Stomach (tissue), 9 donors: ENCODE results near the gene CABLES1. TPM values are rescaled to one million over a fixed set of nuclear protein-coding genes. Genes with fewer than 3 reads are reported as not detected.
"Not testable (repeated sequence)": the region's sequence is repeated elsewhere in the genome, so short reads cannot be mapped to it uniquely, and the experiment has no call there.

Experiments
- DNase-seq, 2 donors: peaks; one replicate each; pipeline versions ENCODE4 v3.0.0 to v3.0.0-alpha.2; 2013 to 2019
- H3K27ac ChIP-seq, 5 donors: fragments of 200-600 bp in 4 of 5; sonication (generic) in 4 of 5; one replicate each; pipeline ENCODE4 v1.5.1; 2013 to 2019; ENCODE audit warnings: mild to moderate bottlenecking in 1 of 5, moderate library complexity in 1 of 5
- H3K27me3 ChIP-seq, 3 donors: fragments of 200-600 bp; sonication (generic); one replicate each; pipeline ENCODE4 v1.5.1; 2017 to 2019; ENCODE audit warnings: mixed run types in 1 of 3
- H3K36me3 ChIP-seq, 4 donors: fragments of 200-600 bp; sonication (generic); 1 replicate in 3 of 4; 2 replicates in 1 of 4; pipeline ENCODE4 v1.5.1; 2016 to 2019
- H3K4me1 ChIP-seq, 4 donors: fragments of 200-600 bp; sonication (generic); one replicate each; pipeline ENCODE4 v1.5.1; 2016 to 2019
- H3K4me3 ChIP-seq, 4 donors: fragments of 200-600 bp; sonication (generic) in 3 of 4; one replicate each; pipeline ENCODE4 v1.5.1; 2016 to 2019; ENCODE audit warnings: mild to moderate bottlenecking in 1 of 4
- H3K9me3 ChIP-seq, 4 donors: fragments of 200-600 bp; sonication (generic); one replicate each; pipeline ENCODE4 v1.5.1; 2016 to 2019
- EP300 ChIP-seq: sonication (generic); formaldehyde crosslinking; IDR thresholded peaks from one replicate; pipeline ENCODE4 v1.6.1; 2017; ENCODE audit warnings: antibody characterized with exemption
- POLR2A ChIP-seq, 4 donors: fragments of 450-650 bp; IDR thresholded peaks; one replicate each; pipeline ENCODE4 v1.6.1; 2016; ENCODE audit warnings: antibody characterized with exemption in 4 of 4, control low read depth in 2 of 4, mild to moderate bottlenecking in 1 of 4, moderate library complexity in 1 of 4
- POLR2AphosphoS5 ChIP-seq, 3 donors: sonication (generic); formaldehyde crosslinking; IDR thresholded peaks; one replicate each; pipeline ENCODE4 v1.6.1; 2016; ENCODE audit warnings: antibody characterized with exemption in 3 of 3
- WGBS, 5 donors: extraction: QIAGEN DNeasy Blood & Tissue Kit in 3 of 5; methylation state at CpG; one replicate each; pipeline versions ENCODE4 v1.1.5 to v1.1.7; 2013 to 2018; 5-methylcytosine and 5-hydroxymethylcytosine counted together
- intact Hi-C: fragments of 100-400 bp; cut with DNase I; formaldehyde crosslinking; loops from one replicate; pipeline ENCODE4 v1.15.1; 2023; ENCODE audit warnings: low total_unique reads
- polyA plus RNA-seq, 3 donors: library from polyadenylated mRNA; stranded (reverse); fragments of 200-250 nt; gene quantifications; one replicate each; pipeline ENCODE4 v1.2.3, GENCODE V29; 2013
- total RNA-seq, 5 donors: library from RNA; depleted of rRNA; stranded (reverse); fragments of >200 nt; gene quantifications; one replicate each; pipeline versions ENCODE4 v1.1.0 to v1.2.3, GENCODE V29; 2014 to 2016
- TF ChIP-seq, protein P1 (sequence below), 7 experiments: fragments of 450-650 bp in 4 of 7; fragments of 200-600 bp in 3 of 7; sonication (generic) in 3 of 7; IDR thresholded peaks; one replicate each; pipeline ENCODE4 v1.5.1; 2016 to 2019; ENCODE audit warnings: antibody characterized with exemption in 7 of 7, control low read depth in 2 of 7, mild to moderate bottlenecking in 1 of 7
- donor health status: healthy with polysubstance abuse.
- donor health status: Bipolar disorder and iron deficiency.
- donor health status: healthy.

Gene CABLES1
- total and polyA plus RNA-seq, 8 donors: 5.6 to 36.8 (median 18.2) TPM

DNA sequence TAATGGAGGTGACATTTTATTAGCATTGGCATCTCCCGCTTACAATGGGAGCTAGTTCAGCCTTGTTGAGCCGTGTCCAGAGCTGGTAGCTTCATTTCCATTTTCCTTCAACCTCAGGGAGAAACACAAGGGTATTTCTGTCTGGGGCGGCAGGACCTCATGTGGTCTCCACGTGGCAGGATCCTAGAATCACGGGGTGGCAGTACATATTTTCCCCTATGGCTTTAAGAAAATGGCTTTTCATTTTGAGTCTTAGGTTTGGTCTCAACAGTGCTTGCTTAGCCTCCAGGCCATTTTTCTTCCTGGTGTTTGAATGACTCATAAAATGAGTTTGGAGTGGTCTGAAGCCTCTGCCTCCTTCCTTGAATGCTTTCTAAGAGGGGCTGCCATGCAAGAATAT lies 20.3 kb downstream of the CABLES1 start:
- H3K4me1 ChIP-seq: peaks cover 0 to 7% (median 2%) of the 10 kb centered on the region in 4 donors
- no peaks in the 10 kb centered on the region for H3K36me3 ChIP-seq
- 68 to 87% (median 77%) methylated on average over 5 of the region's 5 CpGs for WGBS, 5 donors
- no peak overlapping the region for H3K4me3 ChIP-seq
- intact Hi-C loops: no loop called here
- TF ChIP-seq POLR2AphosphoS5 (IDR thresholded peaks at IDR 0.05): no peak
- no peaks in the 10 kb centered on the region for H3K9me3 ChIP-seq
- DNase-seq: no peak
- no peak overlapping the region for H3K27ac ChIP-seq
- H3K27me3 ChIP-seq: no peaks in the 10 kb centered on the region

DNA sequence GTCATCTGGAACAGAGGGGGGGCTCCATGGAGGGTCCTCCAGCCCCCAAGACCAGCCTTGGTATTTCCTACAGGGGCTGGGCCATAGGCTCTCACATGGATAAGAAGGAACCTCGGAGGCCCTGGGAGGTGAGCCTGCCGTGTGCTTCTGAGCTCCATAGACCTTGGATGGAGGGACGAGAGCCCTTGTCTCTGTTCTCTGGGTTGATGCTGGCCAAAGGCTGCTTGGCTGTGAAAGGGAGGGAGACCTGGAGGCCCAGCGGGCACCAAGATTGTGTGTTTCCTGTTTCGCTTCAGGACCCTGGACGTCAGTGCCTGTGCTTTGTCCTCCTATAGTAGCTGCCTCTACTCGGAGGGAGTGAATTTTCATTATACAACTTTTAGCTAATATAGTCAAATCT lies 20.8 kb downstream of the CABLES1 start:
- Histone ChIP-seq H3K27me3 (no peaks in the 10 kb centered on the region), H3K4me3 (no peak overlapping the region), H3K4me1 (peaks cover 0 to 7% (median 2%) of the 10 kb centered on the region in 4 donors), H3K36me3 (no peaks in the 10 kb centered on the region), H3K27ac (no peak overlapping the region), H3K9me3 (no peaks in the 10 kb centered on the region)
- intact Hi-C loops: no loop called here
- DNase-seq: no peak
- WGBS, 5 donors: 85 to 97% (median 93%) methylated on average over 7 of the region's 7 CpGs
- TF ChIP-seq EP300 (no peak), POLR2AphosphoS5 (IDR thresholded peaks at IDR 0.05) (no peak), POLR2A (IDR thresholded peaks at IDR 0.05) (no peak)
- TF ChIP-seq, protein P1, sequence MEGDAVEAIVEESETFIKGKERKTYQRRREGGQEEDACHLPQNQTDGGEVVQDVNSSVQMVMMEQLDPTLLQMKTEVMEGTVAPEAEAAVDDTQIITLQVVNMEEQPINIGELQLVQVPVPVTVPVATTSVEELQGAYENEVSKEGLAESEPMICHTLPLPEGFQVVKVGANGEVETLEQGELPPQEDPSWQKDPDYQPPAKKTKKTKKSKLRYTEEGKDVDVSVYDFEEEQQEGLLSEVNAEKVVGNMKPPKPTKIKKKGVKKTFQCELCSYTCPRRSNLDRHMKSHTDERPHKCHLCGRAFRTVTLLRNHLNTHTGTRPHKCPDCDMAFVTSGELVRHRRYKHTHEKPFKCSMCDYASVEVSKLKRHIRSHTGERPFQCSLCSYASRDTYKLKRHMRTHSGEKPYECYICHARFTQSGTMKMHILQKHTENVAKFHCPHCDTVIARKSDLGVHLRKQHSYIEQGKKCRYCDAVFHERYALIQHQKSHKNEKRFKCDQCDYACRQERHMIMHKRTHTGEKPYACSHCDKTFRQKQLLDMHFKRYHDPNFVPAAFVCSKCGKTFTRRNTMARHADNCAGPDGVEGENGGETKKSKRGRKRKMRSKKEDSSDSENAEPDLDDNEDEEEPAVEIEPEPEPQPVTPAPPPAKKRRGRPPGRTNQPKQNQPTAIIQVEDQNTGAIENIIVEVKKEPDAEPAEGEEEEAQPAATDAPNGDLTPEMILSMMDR (IDR thresholded peaks at IDR 0.05): no peak

DNA sequence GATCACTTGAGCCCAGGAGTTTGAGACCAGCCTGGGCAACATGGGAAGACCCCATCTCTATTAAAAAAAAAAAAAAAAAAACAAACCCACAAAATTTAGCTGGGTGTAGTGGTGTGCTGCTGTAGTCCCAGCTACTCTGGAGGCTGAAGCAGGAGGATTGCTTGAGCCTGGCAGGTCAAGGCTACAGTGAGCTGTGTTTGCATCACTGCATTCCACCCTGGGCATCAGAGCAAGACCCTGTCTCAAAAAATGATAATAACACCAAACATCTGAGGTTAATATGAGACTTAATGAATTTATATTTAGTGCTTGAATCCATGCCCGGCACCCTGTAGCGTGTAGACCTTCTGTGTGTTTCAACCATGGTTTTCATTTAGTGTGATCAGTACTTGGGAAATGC lies 22.8 kb downstream of the CABLES1 start:
- peaks cover 0 to 7% (median 2%) of the 10 kb centered on the region in 4 donors for H3K4me1 ChIP-seq
- no peaks in the 10 kb centered on the region for H3K27me3 ChIP-seq
- WGBS, 5 donors: 92 to 100% (median 97%) methylated on average over 2 of the region's 2 CpGs
- H3K36me3 ChIP-seq: no peaks in the 10 kb centered on the region
- H3K4me3 ChIP-seq: no peak overlapping the region
- H3K9me3 ChIP-seq: no peaks in the 10 kb centered on the region
- H3K27ac ChIP-seq: no peak overlapping the region
- intact Hi-C loops: no loop called here
- TF ChIP-seq, protein P1 (IDR thresholded peaks at IDR 0.05): no peak
- TF ChIP-seq POLR2AphosphoS5 (IDR thresholded peaks at IDR 0.05): no peak
- no peak for TF ChIP-seq POLR2A (IDR thresholded peaks at IDR 0.05)
- TF ChIP-seq EP300: no peak
- DNase-seq: no peak

DNA sequence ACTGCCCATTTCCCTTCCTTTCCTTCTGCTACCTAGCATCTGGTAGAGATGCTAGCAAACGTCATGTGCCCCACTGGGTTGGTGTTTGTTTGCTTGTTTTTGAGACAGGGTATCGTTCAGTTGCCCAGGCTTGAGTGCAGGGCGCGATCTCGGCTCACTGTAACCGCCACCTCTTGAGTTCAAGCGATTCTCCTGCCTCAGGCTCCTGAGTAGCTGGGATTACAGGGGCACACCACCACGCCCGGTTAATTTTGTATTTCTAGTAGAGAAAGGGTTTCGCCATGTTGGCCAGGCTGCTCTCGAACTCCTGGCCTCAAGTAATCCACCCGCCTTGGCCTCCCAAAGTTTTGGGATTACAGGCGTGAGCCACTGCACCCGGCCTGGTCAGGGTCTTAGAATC lies 23.6 kb downstream of the CABLES1 start:
- H3K4me3 ChIP-seq, intact Hi-C loops, H3K27ac ChIP-seq, H3K36me3 ChIP-seq, H3K27me3 ChIP-seq, DNase-seq, H3K9me3 ChIP-seq, H3K4me1 ChIP-seq: not testable (repeated sequence)
- 91 to 94% (median 92%) methylated on average over 14 of the region's 14 CpGs for WGBS, 5 donors

DNA sequence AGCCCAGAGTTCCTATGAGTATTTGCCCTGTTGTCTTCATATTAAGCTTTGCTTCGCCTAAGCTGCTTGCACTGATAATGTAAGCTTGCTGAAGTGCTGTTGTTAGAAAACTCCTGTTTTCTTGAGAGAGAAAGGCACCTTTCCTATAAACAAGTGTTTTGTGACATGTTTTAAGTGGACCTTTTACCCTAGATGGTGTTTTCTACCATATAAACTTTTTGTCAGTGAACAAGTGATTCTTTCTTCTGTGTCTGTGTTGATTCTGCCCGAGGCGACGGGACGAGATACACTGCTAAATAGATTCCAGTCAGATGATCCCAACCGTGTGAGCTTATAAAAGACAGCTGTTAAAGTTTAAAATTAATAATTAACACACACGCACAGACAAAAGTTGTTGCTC lies 24.1 kb downstream of the CABLES1 start:
- Histone ChIP-seq H3K4me3 (no peak overlapping the region), H3K9me3 (no peaks in the 10 kb centered on the region), H3K27me3 (no peaks in the 10 kb centered on the region), H3K27ac (no peak overlapping the region), H3K4me1 (peaks cover 0 to 7% (median 2%) of the 10 kb centered on the region in 4 donors), H3K36me3 (no peaks in the 10 kb centered on the region)
- 46 to 55% (median 51%) methylated on average over 7 of the region's 7 CpGs for WGBS, 5 donors
- DNase-seq: no peak
- TF ChIP-seq POLR2AphosphoS5 (IDR thresholded peaks at IDR 0.05) (no peak), EP300 (no peak), POLR2A (IDR thresholded peaks at IDR 0.05) (no peak)
- TF ChIP-seq, protein P1 (IDR thresholded peaks at IDR 0.05): no peak
- intact Hi-C loops: no loop called here
